ENCODE results near the gene MPIG6B.
A peak's percentile ranks its signal among the peaks of the same experiment; 100 is the strongest.

The MPIG6B gene

GRCh38 chr6:31736768-31737314, 13.7 kb downstream of the MPIG6B start:
- DNase-seq = no peak

GRCh38 chr6:31737315-31737990, 14.3 kb downstream of the MPIG6B start:
- no peak for DNase-seq

- peak in 10 of 58 donors; percentile 6 to 53 (median 18) for DNase-seq
Measured at GRCh38 chr6:31737991-31738979, 15.1 kb downstream of the MPIG6B start.

- DNase-seq = peak; percentile 71 to 98 (median 96)
Measured at GRCh38 chr6:31739639-31740396, 16.6 kb downstream of the MPIG6B start, which contains the start of gene MSH5. TSS of gene MSH5 (plus strand) at chr6:31740005. CDS start at chr6:31740467, 462 bp downstream.

GRCh38 chr6:31740397-31741223, 17.4 kb downstream of the MPIG6B start:
- peak in 1 of 58 donors; percentile 34 for DNase-seq

- DNase-seq = no peak
Measured at GRCh38 chr6:31741815-31742214, 18.6 kb downstream of the MPIG6B start.

- DNase-seq = no peak
Measured at GRCh38 chr6:31742894-31743293, 19.7 kb downstream of the MPIG6B start.

GRCh38 chr6:31744422-31744821, 21.2 kb downstream of the MPIG6B start:
- DNase-seq = no peak

- no peak for DNase-seq
Measured at GRCh38 chr6:31749301-31750036, 26.3 kb downstream of the MPIG6B start.

GRCh38 chr6:31750411-31751022, 27.3 kb downstream of the MPIG6B start:
- no peak for DNase-seq

- no peak for DNase-seq
Measured at GRCh38 chr6:31752739-31753319, 29.7 kb downstream of the MPIG6B start.

GRCh38 chr6:31758281-31758680, 35.1 kb downstream of the MPIG6B start:
- DNase-seq = no peak

- no peak for DNase-seq
Measured at GRCh38 chr6:31760790-31761189, 37.6 kb downstream of the MPIG6B start.

- no peak for DNase-seq
Measured at GRCh38 chr6:31761343-31761742, 38.2 kb downstream of the MPIG6B start.

GRCh38 chr6:31762356-31762755, 39.2 kb downstream of the MPIG6B start, which contains the start of gene SAPCD1:
TSS of gene SAPCD1 (plus strand) at chr6:31762656. CDS start at chr6:31763055, 399 bp downstream.
- DNase-seq = no peak

GRCh38 chr6:31762878-31763618, 39.9 kb downstream of the MPIG6B start:
- no peak for DNase-seq

- peak in 7 of 58 donors; percentile 5 to 50 (median 18) for DNase-seq
Measured at GRCh38 chr6:31763619-31763940, 40.4 kb downstream of the MPIG6B start.

GRCh38 chr6:31764198-31764597, 41.0 kb downstream of the MPIG6B start:
- DNase-seq = no peak
